HL-60 (cell line): ENCODE measurements around the gene UST.

ENCODE experiments used
- REST ChIP-seq: IDR thresholded peaks from 2 replicates; pipeline ENCODE4 v1.6.1; 2012; ENCODE audit warnings: low read depth; ENCODE audit not compliant: insufficient replicate concordance
- TF ChIP-seq, protein P1 (sequence below): IDR thresholded peaks from one replicate; pipeline ENCODE4 v1.5.1; 2011; ENCODE audit warnings: low read length, control low read depth, inconsistent platforms; ENCODE audit not compliant: insufficient read depth

DNA sequence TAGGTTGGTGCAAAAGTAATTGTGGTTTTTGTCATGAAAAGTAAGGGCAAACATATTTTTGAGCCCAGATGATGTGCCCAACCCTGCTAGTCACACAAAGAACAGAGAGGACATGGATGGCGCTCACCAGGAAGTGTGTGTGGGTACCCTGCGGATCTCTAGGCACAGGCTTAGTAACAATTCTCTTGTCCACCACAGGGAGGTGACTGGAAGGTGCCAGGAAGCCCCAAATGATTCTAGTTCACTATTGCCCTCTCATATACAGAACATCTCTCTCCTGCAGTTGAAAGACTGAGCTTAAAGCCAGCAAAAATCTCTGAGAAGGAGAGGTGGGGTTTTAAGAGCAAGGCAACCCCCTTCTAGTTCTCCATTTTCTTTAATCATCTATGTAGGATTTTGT lies 298.6 kb downstream of the UST start:
- TF ChIP-seq, protein P1, sequence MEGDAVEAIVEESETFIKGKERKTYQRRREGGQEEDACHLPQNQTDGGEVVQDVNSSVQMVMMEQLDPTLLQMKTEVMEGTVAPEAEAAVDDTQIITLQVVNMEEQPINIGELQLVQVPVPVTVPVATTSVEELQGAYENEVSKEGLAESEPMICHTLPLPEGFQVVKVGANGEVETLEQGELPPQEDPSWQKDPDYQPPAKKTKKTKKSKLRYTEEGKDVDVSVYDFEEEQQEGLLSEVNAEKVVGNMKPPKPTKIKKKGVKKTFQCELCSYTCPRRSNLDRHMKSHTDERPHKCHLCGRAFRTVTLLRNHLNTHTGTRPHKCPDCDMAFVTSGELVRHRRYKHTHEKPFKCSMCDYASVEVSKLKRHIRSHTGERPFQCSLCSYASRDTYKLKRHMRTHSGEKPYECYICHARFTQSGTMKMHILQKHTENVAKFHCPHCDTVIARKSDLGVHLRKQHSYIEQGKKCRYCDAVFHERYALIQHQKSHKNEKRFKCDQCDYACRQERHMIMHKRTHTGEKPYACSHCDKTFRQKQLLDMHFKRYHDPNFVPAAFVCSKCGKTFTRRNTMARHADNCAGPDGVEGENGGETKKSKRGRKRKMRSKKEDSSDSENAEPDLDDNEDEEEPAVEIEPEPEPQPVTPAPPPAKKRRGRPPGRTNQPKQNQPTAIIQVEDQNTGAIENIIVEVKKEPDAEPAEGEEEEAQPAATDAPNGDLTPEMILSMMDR = no peak
- no peak for TF ChIP-seq REST
